Measurements from ENCODE around the gene SMDT1. TPM values are rescaled to one million over a fixed set of nuclear protein-coding genes. Genes with fewer than 3 reads are reported as not detected.

Gene SMDT1
- total and polyA plus RNA-seq, 2 of the 4 experiments (the other 2 are of a cell fraction), result 2.3 to 15.7 TPM

GRCh38 chr22:42131562-42131961, 52.1 kb downstream of the SMDT1 start:
- Histone ChIP-seq H3K18ac (ENCODE audit: low read depth, low read length) (no peak overlapping the region), H2AK9ac (replicated peaks; ENCODE audit: low read depth, low read length, poor library complexity) (no peak overlapping the region), H4K8ac (ENCODE audit: low read depth in 2 of 2, low read length in 2 of 2) (no peak overlapping the region), H4K91ac (ENCODE audit: insufficient read depth, low read depth, low read length) (no peak overlapping the region), H3K79me1 (ENCODE audit: low read depth in 1 of 2, low read length in 2 of 2) (no peaks in the 10 kb centered on the region), H3K4me1 (ENCODE audit: control insufficient read depth, insufficient read depth, low read length) (no peaks in the 10 kb centered on the region), H3K4me3 (ENCODE audit: insufficient read depth, low read depth, low read length) (no peak overlapping the region), H3K9me3 (ENCODE audit: control insufficient read depth, insufficient read depth, low read length) (no peaks in the 10 kb centered on the region), H2BK20ac (ENCODE audit: low read depth, low read length) (no peak overlapping the region), H2BK5ac (ENCODE audit: low read depth, low read length, poor library complexity, severe bottlenecking) (no peak overlapping the region), H3K9me1 (ENCODE audit: insufficient read depth, low read length) (no peaks in the 10 kb centered on the region), H2BK15ac (ENCODE audit: low read depth, low read length) (no peak overlapping the region), H3K4me2 (ENCODE audit: low read depth, low read length) (no peak overlapping the region), H3K27ac (ENCODE audit: insufficient read depth, low read length) (no peak overlapping the region), H4K5ac (ENCODE audit: low read depth, low read length) (no peak overlapping the region), H3K23ac (ENCODE audit: low read depth, low read length) (no peak overlapping the region), H3K36me3 (ENCODE audit: control insufficient read depth, insufficient read depth, low read length) (no peaks in the 10 kb centered on the region), H3K27me3 (ENCODE audit: control insufficient read depth, insufficient read depth, low read length) (no peaks in the 10 kb centered on the region), H3K9ac (ENCODE audit: low read depth, low read length) (no peak overlapping the region), H3K4ac (ENCODE audit: low read depth, low read length) (no peak overlapping the region), H2BK120ac (ENCODE audit: low read depth, low read length) (no peak overlapping the region), H4K20me1 (ENCODE audit: insufficient read depth, low read length) (no peaks in the 10 kb centered on the region), H2AK5ac (ENCODE audit: low read depth, low read length) (no peak overlapping the region), H2AFZ (replicated peaks; ENCODE audit: low read length, poor library complexity) (no peak overlapping the region), H3K56ac (ENCODE audit: extremely low read depth, insufficient read depth, low read length) (no peak overlapping the region), H3K14ac (replicated peaks; ENCODE audit: low read depth, low read length) (no peak overlapping the region)
- TF ChIP-seq POLR2A (IDR thresholded peaks at IDR 0.05; ENCODE audit: low read depth, low read length) (no peak), MAFK (IDR thresholded peaks at IDR 0.05; ENCODE audit: low read depth, low read length) (no peak), BHLHE40 (IDR thresholded peaks at IDR 0.05; ENCODE audit: low read depth, low read length) (no peak), CHD1 (IDR thresholded peaks at IDR 0.05; ENCODE audit: low read depth, low read length) (no peak), USF2 (IDR thresholded peaks at IDR 0.05; ENCODE audit: low read depth, low read length) (no peak), MAZ (IDR thresholded peaks at IDR 0.05; ENCODE audit: borderline replicate concordance, low read depth, low read length) (no peak), FOS (IDR thresholded peaks at IDR 0.05; ENCODE audit: low read depth, low read length) (no peak), RCOR1 (IDR thresholded peaks at IDR 0.05; ENCODE audit: insufficient replicate concordance, low read length) (no peak)
- CTCF ChIA-PET, result no interaction called here
- POLR2A ChIA-PET (ENCODE audit: unreplicated experiment), result no interaction called here
- intact Hi-C loops (cut with micrococcal nuclease), result no loop called here
- dilution Hi-C loops (cut with HindIII; ENCODE audit: low sequenced_read_pairs, unreplicated experiment), result no loop called here
- WGBS, 2 experiments (ENCODE audit: extremely low coverage in 2 of 2, insufficient read length in 1 of 2), result no CpG with 5 or more reads among the region's 8 CpGs
- ATAC-seq (ENCODE audit: low read depth), result no peak
- no TSS peak for BruUV-seq (replicated peaks)
- no peak for DNase-seq
- in situ Hi-C loops (cut with MboI; ENCODE audit: low sequenced_read_pairs), result no loop called here
